Measurements from ENCODE around the gene PDXK.
A peak's percentile ranks its signal among the peaks of the same experiment; 100 is the strongest.
"Not testable (repeated sequence)": the region's sequence is repeated elsewhere in the genome, so short reads cannot be mapped to it uniquely, and the experiment has no call there.

PDXK gene

GRCh38 chr21:43697758-43698643, 20.9 kb upstream of the PDXK start:
- TF ChIP-seq CTCF (IDR thresholded peaks at IDR 0.05; ENCODE audit: low read depth, low read length), result no peak
- peak; percentile 13 to 47 for DNase-seq (ENCODE audit: low read depth in 2 of 2)
- no peak overlapping the region for H3K4me3 ChIP-seq (replicated peaks in 1 of 2; ENCODE audit: low read depth in 2 of 2, low read length in 2 of 2)

GRCh38 chr21:43699492-43699777, 19.5 kb upstream of the PDXK start:
- not testable (repeated sequence) for H3K4me3 ChIP-seq (replicated peaks in 1 of 2; ENCODE audit: low read depth in 2 of 2, low read length in 2 of 2); DNase-seq (ENCODE audit: low read depth in 2 of 2)

- DNase-seq (ENCODE audit: low read depth in 2 of 2), result no peak
- H3K4me3 ChIP-seq (replicated peaks in 1 of 2; ENCODE audit: low read depth in 2 of 2, low read length in 2 of 2), result no peak overlapping the region
- TF ChIP-seq CTCF (IDR thresholded peaks at IDR 0.05; ENCODE audit: low read depth, low read length), result no peak
Observed at GRCh38 chr21:43699933-43700599, 18.9 kb upstream of the PDXK start.

- TF ChIP-seq CTCF (IDR thresholded peaks at IDR 0.05; ENCODE audit: low read depth, low read length), result no peak
- no peak for DNase-seq (ENCODE audit: low read depth in 2 of 2)
- H3K4me3 ChIP-seq (replicated peaks in 1 of 2; ENCODE audit: low read depth in 2 of 2, low read length in 2 of 2), result no peak overlapping the region
Observed at GRCh38 chr21:43701936-43702784, 16.8 kb upstream of the PDXK start.

GRCh38 chr21:43702785-43703034, 16.2 kb upstream of the PDXK start:
- TF ChIP-seq CTCF (IDR thresholded peaks at IDR 0.05; ENCODE audit: low read depth, low read length), result no peak
- no peak overlapping the region for H3K4me3 ChIP-seq (replicated peaks in 1 of 2; ENCODE audit: low read depth in 2 of 2, low read length in 2 of 2)
- peak in 1 of 2 donors; percentile 14 for DNase-seq (ENCODE audit: low read depth in 2 of 2)

GRCh38 chr21:43703035-43703880, 15.7 kb upstream of the PDXK start:
- no peak overlapping the region for H3K4me3 ChIP-seq (replicated peaks in 1 of 2; ENCODE audit: low read depth in 2 of 2, low read length in 2 of 2)
- peak; percentile 79 to 88 for DNase-seq (ENCODE audit: low read depth in 2 of 2)
- no peak for TF ChIP-seq CTCF (IDR thresholded peaks at IDR 0.05; ENCODE audit: low read depth, low read length)

All from cardiac fibroblast (primary cell).